ENCODE data around the gene HECW1.

HECW1 gene

DNA sequence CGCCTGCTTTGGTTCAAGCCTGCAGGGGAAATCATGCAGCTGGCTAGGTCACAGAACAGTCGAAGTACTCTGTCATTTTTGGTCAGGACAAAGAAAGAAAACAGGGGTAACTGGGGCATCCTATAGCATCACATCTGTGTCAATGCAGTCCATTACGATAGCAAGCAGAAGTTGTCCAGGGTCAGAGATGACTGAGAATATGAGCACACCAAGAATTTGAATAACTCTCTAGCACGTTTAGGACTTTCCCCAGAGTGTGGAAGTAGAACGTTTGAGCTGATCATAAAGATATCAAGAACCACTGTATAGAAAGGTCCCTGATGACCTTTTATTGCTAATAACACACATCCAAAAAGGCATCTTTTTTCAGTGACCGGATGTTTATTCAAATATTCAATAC, 12.7 kb upstream of the HECW1 start:
- no peak for DNase-seq (ENCODE audit: low spot score)
- no peak for TF ChIP-seq CTCF (IDR thresholded peaks at IDR 0.05; ENCODE audit: extremely low read depth, missing control alignments)

GRCh38 chr7:43104874-43105520, 7.5 kb upstream of the HECW1 start:
- no peak for TF ChIP-seq CTCF (IDR thresholded peaks at IDR 0.05; ENCODE audit: extremely low read depth, missing control alignments)
- DNase-seq (ENCODE audit: low spot score), result no peak

DNA sequence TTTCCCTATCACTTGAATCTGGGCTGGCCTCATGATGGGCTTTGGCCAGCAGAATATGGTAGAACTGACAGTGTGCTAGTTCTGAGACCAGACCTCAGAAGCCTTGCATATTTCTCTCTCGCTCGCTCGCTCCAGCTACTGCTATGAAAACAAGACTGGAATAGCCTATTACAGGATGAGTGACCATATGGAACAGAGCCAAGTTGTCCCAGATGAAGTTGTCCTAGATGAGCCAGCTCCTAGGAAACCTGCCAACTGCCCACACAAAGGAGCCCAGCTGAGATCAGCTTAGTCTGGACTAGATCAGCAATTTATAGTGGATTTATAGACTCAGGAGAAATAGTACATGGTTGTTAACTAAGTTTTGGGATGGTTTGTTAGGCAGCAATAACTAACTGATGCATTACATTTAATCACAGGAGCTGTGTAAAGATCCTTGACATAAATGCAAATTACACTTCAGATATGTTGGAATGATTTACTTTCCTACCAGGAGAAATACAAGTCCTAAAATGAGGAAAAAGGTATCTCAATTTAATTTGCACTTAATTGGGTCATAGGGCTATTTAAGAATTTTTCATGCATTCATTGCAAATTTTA, 6.8 kb upstream of the HECW1 start:
- no peak for TF ChIP-seq CTCF (IDR thresholded peaks at IDR 0.05; ENCODE audit: extremely low read depth, missing control alignments)
- DNase-seq (ENCODE audit: low spot score), result no peak

DNA sequence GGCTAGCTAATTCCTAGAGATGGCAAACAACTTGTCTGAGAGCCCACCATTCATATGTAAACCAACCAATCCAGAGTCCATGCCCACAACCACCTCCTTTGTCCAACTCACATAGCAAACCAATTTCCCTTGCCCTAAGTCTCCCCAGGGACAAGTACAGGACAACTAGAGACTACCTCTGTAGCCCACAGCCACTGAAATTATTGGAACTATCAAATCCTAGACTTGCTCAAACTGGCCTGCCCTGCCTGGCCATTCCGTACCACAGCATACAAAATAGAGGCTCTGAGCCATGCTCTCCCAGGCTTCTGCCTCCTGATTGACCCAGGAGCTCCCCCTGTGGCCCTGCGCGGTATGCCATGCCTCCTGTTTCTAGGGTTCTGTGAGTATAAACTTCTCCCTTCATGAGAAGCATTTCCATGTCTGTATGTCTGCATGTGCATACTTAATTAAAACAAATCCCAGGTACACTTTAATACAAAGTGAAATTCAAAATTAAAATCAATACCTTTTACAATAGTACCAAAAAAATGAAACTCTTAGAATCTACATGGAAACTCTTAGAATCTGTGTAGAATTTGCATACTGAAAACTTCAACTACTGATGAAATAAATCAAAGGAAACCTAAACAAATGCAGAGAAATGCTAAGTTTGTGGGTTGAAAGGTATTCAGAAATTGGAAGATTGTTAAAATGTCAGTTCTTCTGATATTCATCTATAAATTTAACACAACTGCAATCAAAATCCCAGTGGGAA, 4.0 kb upstream of the HECW1 start:
- DNase-seq (ENCODE audit: low spot score), result peak; percentile 77
- peak; percentile 70 for TF ChIP-seq CTCF (IDR thresholded peaks at IDR 0.05; ENCODE audit: extremely low read depth, missing control alignments)

DNA sequence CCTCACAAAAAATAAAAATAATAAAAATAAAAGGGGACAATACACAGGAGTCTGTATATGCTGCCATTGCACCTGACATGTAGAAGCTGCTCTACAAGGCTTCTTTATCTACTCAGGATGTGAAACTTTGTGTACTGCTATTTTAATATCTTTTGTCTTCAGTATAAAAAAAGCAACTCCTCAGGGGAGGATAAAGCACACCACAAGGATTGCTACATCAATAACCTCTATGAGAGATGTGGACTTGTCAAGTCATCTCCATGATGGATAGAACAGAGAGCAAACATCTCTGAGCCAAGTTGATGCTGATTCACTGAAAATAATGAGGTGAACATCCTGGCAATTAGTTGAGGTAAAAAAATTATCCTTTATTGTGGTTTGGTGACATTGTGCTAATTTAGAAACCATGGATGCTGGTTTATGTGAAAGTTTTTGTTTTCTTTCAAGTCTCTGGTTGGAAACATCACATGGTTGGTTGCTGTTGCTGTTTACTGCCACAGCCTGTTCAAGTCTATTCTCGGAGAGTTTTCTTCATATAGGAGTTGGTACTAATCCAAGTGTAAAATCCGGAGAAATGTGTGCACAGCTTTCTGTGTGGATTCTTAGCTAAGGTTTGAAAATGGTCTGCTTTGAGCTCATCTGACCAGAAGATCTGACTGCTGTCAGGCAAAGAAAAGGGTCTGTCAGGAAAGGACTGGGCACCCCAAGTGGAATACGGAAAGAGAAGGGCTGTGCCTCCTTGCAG, 1.5 kb upstream of the HECW1 start:
- no peak for TF ChIP-seq CTCF (IDR thresholded peaks at IDR 0.05; ENCODE audit: extremely low read depth, missing control alignments)
- DNase-seq (ENCODE audit: low spot score), result no peak

DNA sequence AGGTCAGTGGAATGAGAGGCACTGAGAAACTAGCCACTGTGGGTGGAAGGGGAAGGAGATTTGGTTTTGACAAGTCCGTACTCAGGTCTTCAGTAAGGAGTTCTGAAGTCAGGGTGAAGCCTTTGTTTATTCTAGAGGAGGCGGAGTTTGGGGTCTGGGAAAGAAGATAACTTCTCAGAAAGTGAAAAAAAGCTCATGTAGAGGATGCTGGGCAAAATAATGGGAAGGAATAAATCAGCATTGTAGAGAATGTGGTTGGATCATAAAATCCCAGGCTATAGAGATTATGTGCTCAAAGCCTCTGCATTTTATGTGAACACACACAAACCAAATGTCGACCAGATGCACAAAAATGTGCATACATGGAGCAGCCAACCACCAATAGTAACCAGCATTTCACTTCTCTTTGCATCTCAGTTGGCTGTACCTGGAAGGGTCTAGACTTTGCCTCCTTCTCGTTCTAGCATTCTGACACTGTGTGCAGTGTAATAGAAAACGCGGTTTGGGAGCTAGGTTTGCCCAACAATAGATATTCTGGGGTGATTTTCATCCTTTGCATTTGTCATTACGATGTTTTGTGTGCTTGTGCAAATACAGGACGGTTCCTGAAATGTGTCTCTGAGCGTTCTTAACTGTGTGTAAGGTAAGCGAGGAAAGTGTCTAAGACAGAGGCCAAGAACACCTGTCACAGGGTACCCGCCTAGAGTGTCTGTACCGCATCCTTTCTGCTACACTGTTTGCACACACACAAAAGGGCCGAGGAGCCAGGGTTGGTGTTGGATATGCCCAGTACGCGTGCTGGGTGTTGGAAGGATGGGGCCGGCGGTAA, 603 bp upstream of the HECW1 start:
- no peak for DNase-seq (ENCODE audit: low spot score)
- TF ChIP-seq CTCF (IDR thresholded peaks at IDR 0.05; ENCODE audit: extremely low read depth, missing control alignments), result no peak

All from GM20000 (cell line).